GM19023 (cell line): Measurements from ENCODE around the gene METTL5.
A peak's percentile ranks its signal among the peaks of the same experiment; 100 is the strongest.
"Not testable (repeated sequence)": the region's sequence is repeated elsewhere in the genome, so short reads cannot be mapped to it uniquely, and the experiment has no call there.

Source experiments
- ATAC-seq: cut with Tn5 transposase; IDR thresholded peaks from one replicate; pipeline ENCODE4 v1.9.1; 2021; ENCODE audit warnings: mild to moderate bottlenecking, moderate library complexity; ENCODE audit not compliant: unreplicated experiment

The METTL5 gene

DNA sequence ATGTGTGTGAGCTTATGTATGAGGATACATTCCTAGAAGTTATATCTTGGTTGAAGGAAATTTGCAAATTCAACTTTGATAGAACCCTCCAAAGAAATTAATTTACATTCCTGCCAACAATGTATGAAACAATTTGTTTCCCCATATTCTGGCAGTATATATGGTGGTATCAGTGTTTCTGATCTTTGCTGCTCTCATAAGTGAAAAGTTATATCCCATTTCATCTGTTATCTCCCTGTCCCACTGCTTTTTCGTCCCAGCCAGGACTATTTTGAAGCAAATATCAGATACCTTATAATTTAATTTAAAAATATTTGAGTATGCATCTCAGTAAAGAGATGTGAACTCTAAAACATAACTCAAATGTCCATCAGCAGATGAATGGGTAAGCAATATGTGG, 9.7 kb upstream of the METTL5 start:
- ATAC-seq = no peak

DNA sequence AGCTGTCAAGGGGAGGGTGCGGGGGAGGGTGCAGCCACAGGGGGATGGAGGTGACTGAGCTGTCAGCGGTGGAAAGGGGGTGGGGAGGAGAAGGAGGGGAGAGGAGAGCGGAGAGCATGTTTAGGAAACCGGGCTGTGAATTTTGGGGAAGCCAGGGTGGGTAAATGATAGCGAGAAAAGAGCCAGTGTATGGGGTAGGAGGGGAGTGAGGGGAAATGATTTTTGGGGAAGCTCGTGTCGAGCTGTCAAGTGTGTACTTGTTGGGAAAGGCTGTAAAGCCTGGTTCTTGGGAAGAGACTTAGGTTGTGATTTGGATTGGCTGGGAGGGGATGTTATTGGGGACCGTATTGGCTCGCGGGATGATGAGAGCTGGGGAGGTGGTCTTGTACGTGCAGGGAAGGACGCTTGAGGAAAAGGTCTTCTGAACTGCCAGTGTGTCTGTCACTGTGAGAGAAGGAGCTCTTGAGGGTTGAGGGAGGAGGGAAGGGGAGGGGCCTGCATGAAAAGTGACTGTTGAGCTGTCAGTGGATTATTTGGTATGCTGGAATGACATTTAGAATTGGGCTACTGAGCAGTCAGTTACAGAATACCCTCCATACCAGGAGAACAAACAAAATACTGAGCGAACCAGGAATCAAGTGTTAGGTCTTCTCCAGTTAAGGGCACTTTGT, 3.6 kb upstream of the METTL5 start:
- peak; percentile 23 for ATAC-seq

DNA sequence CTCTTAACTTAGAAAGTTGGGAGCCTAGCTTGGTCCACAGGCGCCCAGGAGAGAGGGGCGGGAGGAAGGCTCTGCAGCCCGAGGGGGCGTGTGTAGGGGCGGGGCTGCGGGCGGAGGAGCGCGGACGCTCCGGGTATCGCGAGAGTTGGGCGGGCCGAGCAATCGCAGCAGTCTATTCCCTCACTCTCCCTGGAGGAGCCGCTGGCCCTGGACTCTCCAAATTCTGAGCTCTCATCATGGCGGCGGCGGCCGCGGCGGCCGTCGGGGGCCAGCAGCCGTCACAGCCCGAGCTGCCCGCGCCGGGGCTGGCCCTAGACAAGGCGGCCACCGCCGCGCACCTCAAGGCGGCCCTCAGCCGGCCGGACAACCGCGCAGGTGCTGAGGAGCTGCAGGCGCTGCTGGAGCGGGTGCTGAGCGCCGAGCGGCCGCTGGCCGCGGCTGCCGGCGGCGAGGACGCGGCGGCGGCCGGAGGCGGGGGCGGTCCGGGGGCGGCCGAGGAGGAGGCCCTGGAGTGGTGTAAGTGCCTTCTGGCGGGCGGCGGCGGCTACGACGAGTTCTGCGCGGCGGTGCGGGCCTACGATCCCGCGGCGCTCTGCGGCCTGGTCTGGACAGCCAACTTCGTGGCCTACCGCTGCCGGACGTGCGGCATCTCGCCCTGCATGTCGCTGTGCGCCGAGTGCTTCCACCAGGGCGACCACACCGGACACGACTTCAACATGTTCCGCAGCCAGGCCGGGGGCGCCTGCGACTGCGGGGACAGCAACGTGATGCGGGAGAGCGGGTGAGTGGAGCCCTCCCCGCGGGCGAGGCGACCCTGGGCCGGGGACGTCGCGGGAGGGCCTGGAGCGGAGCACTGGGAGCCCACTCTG, 2.8 kb upstream of the METTL5 start, which contains the start of gene UBR3:
UBR3 (plus strand) TSS at position 183 of the 869 bp plus-strand sequence; CDS start at position 237, 54 bp downstream.
- ATAC-seq = peak; percentile 83

DNA sequence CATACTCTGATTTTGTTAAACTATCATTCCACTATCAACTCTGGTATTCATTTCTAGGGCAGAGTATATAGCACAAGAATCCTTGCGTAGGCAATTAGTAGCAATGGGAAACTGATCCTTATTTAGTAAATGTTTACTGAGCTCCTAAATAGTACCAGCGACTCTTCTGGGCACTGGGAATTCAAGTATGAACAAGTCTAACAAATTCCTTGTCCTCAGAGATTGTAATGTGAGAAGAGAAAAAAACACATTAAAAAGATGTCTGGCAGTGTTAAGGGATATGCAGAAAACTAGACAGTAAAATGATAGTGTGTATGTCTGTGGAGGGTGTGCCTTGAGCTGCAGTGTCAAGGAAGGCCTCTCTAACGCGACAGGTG, 721 bp downstream of the METTL5 start:
- ATAC-seq = no peak

DNA sequence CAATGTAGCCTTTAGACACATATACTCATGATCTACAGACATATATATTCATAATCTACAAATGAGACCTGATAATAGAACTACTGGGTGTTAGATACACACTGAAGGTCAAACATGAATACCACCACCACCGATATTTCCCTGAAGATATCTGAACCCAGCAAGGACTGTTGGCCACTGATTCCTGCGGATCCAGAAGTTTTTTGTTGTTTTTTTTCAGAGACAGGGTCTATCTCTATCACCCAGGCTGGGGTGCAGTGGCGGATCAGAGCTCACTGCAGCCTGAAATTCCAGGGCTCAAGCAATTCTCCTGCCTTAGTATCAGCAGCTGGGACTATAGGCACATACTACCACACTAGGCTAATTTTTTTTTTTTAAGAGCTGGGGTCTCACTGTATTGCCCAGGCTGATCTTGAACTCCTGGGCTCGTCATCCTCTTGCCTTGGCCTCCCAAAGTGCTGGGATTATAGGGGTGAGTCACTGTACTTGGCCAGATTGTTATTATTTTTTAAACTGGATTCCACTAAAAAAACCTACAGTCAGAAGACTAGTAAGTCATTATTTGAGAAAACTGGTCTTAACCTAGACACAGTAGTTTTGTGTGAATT, 1.8 kb downstream of the METTL5 start:
- no peak for ATAC-seq

DNA sequence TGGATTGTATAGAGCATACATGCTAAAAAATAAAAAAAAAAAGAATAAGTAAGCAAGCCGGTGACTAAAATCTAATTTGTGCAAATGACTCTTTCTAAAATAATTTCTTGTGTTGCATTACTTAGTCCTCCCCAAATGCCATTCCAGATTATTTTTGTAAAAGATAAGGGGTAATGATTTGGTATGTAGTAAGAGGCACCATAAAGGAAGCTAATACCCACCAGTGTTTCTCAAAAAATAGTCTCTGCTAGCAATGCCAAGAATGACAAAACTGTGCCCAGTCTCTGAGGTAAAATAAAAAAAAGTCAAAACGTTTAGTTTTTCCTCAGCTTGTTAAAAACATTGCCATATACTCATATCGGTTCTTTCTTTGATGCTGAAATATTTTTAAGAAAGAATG, 2.7 kb downstream of the METTL5 start:
- ATAC-seq = no peak

DNA sequence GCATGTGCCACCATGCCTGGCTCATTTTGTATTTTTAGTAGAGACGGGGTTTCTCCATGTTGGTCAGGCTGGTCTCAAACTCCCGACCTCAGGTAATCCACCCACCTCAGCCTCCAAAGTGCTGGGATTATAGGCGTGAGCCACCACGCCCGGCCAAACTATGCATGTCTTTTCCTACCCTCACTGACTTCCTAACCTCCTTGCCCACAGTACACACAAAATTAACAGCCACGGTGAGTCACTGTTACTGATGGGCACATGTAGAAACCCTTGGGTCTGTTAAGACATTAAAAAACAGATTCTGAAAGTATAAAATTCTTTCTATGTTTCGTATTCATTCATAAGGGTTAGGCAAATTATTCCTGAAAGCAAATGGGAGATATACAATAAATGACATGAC, 4.6 kb downstream of the METTL5 start:
- not testable (repeated sequence) for ATAC-seq

DNA sequence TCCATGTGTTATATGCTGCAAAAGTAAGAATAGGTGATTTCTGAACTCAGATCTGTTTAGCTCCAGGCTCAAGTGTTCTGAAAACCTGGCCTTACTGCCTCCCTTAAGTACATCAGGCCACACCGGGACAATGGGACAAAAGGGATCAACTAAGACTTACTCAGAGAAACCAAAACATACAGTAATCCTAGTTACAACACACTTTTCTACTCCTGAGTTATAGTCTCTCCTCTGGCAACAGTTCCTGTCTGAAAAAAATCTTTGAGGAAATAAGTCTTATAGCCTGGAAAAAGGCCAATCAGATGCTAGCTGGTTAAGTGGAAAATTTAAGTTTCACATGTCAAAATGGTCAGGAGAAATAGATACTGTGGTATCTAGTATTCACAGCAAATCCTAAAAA, 5.6 kb downstream of the METTL5 start:
- no peak for ATAC-seq

DNA sequence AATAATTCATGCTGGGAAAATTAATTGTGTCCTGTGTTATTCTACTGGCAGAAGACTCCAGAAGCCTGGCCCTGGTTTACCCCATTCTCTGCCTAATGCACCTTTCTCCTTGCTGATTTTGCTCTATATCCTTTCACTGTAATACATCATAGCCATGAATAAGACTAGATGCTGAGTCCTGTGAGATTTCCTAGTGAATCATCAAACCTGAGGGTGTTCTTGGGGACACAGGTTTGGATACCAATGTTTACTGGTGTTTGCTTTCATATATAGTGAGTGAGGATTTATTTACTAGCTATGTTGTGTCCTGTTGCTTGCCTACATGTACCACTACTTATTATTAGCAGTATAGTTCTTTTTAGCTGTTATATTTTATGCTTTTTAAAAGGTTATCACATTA, 6.5 kb downstream of the METTL5 start:
- no peak for ATAC-seq

DNA sequence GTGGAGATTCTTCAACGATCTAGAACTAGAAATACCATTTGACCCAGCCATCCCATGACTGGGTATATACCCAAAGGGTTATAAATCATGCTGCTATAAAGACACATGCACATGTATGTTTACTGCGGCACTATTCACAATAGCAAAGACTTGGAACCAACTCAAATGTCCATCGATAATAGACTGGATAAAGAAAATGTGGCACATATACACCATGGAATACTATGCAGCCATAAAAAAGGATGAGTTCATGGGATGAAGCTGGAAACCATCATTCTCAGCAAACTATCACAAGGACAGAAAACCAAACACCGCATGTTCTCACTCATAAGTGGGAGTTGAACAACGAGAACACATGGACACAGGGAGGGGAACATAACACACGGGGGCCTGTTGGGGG, 7.3 kb downstream of the METTL5 start:
- ATAC-seq = not testable (repeated sequence)

DNA sequence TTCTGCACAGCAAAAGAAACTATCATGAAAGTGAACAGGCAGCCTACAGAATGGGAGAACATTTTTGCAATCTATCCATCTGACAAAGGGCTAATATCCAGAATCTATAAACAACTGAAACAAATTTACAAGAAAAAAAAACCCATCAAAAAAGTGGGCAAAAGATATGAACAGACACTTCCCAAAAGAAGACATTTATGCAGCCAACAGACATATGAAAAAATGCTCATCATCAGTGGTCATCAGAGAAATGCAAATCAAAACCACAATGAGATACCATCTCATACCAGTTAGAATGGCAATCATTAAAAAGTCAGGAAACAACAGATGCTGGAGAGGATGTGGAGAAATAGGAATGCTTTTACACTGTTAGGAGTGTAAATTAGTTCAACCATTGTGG, 7.7 kb downstream of the METTL5 start:
- ATAC-seq = not testable (repeated sequence)

DNA sequence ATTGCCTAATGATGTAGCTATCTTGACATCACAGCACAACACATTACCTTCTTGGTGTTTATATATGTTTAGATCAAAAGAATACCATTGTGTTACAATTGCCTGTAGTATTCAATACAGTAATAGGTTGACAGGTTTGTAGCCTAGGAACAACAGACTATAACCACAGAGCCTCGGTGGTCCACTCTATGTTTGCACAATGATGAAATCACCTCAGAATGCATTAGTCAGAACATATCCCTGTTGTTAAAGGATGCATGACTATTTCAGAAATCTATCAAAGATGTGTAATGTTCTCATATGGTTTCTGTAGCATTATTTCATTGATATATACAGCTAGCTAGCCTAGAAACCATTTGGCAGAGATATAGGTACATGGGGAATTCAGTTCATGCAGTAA, 8.9 kb downstream of the METTL5 start:
- no peak for ATAC-seq

DNA sequence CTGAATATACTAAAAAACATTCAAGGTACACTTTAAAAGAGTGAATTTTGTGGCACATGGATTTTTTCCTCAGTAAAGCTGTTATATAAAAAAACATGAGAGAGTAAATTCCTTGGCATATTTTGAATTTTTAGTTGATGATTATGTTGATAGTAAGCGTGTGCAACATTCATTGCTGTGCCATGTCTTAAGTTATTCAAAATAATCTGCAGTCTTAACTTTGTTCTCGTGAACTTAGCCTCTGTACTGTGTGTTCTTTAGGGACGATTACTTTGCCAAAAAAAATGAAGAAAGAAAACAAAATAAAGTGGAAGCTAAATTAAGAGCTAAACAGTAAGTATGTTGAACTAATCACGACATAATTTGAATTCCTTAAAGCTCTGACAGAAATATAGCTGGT, 16.5 kb downstream of the METTL5 start:
- no peak for ATAC-seq

DNA sequence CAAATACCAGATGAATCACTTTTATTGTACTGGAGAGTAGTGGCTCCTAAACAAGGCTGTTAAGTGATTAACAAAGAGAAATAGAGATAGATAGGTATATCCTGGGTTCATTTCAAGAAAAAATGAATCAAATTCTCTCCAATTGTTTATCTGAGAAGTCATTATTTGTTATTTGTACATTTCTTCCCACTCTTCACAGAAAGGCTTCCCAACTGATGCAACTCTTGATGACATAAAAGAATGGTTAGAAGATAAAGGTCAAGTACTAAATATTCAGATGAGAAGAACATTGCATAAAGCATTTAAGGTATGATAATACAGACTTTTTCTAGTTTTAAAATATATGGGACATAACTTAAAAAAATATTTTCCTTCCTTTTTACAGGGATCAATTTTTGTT, 18.1 kb downstream of the METTL5 start:
- no peak for ATAC-seq

DNA sequence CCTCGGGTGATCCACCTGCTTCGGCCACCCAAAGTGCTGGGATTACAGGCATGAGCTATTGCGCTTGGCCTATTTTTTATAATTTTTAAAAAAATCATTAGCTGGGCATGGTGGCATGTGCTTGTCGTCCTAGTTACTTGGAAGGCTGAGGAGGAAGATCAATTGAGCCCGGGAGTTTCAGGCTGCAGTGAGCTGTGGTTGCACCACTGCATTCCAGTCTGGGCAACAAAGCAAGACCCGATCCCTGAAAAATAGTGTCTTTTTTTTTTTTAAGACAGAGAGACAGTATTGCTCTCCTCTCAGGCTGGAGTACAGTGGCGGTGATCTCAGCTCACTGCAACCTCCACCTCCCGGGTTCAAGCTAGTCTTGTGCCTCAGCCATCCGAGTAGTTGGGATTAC, 21.2 kb downstream of the METTL5 start:
- ATAC-seq = no peak

DNA sequence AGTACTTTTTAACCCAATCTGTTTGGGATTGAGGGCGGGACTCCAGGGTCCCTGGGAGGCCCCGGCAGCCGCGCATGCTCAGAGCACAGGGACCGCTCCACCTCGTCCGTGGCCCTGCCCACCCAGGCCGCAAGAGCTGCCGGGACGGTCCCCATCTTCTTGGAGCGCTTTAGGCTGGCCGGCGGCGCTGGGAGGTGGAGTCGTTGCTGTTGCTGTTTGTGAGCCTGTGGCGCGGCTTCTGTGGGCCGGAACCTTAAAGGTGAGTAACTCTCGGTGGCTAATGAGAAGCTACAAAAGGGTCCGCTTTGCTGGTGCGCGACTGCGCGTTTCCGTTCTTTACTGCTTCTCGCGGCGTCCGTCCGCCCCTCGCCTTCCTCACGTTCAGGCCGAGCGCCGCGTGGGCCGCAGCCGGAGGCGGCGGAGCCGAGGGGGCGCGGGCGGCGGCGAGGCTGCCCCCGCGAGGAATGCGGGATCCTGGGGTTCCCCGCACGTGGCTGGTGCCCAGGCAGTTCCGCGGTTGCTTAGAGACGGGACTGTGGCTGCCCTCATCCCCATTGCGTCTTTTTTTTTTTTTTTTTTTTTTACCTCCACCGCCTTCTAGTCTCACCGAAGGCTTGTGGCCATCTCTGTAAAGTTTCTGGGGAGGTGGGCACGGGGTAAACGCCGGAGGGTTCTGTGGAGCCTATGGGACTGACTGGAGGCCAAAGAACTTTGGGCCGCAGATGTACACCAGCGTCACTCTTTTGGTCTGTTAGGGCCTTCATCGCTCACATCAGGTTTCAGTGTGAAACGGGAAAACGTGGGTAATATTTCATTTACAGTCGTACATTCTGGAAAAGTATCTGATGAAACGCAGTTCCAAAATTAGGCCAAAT, 25.8 kb downstream of the METTL5 start, which contains the start of gene SSB:
SSB (plus strand) TSS at position 154 of the 875 bp plus-strand sequence. CDS start 2,090 bp downstream, outside the sequence.
- peak; percentile 97 for ATAC-seq

DNA sequence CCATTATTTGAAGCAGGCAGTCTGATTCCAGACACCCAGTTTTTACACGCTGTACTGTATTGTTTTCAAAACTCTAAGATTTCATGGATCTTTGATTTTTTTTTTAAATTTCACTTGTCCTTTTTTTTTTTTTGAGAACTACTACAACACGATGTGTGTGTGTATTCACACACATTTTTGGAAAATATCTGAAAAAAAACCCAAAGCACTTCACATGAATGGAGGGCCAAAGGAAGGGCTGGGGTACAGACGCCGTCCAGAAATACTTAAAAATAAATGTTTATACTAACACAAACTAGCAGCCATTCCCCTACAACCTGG, 26.3 kb downstream of the METTL5 start:
- no peak for ATAC-seq

DNA sequence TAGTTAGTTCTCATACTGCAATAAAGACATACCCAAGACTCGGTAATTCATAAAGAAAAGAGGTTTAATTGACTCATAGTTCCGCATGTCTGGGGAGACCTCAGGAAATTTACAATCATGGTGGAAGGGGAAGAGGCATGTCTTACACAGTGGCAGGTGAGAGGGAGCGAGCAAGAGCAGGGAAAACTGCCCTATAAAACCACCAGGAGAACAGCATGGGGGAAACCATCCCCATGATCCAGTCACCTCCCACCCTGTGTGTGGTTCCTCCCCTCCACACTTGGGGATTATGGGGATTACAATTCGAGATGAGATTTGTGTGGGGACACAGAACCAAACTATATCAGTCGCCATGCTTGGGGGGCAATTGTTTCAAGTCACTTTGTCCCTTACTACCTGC, 27.1 kb downstream of the METTL5 start:
- no peak for ATAC-seq

DNA sequence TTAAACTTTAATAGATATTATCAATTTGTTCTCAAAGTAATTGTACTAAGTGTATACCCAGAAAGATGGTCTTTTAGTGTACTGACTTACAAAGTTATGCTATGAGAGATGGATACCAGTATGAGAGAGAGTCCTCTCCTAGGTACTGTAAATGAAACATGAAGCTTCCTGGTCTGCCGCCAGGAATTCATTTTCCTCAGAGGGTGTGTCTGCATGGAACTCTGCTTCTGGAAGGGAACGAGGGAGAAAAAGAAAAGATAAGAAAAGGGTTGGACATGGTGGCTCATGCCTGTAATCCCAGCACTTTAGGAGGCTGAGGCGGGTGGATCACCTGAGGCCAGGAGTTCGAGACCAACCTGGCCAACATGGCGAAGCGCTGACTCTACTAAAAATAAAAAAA, 28.3 kb downstream of the METTL5 start:
- no peak for ATAC-seq

DNA sequence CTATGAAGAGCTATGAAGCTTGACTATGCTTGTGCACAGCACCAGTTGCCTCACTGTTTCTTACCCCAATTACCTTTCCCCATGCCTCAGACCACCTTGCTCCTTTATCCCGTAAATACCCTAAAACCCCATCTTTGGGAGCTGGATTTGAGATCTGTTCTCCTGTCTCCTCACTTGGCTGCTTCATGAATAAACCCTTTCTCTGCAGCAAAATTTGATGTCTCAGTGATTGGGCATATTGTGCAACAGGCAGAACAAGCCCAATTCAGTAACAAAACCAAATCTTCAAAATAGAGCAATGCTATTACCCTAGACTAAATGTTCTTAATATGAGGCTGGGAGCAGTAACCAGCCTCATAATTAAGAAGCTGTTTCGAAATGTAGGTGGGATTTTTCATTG, 29.5 kb downstream of the METTL5 start:
- ATAC-seq = no peak

DNA sequence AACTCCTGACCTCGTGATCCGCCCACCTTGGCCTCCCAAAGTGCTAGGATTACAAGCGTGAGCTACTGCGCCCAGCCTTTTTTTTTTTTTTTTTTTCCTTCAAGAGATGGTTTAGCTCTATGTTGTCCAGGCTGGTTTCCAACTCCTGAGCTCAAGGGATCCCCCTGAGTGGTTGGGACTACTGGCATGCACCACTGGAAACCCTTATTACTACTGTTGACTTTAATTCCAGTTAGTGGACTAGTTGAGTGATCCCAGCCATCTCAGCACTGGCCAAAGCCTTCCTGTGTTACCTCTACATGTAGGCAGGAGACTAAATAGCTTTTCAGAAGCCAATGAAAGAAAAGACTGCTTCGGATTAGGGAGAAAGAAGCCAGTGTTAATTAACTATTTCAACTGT, 34.1 kb downstream of the METTL5 start:
- no peak for ATAC-seq
